Stimulated activated effector memory CD8-positive, alpha-beta T cell treated with anti-CD3 and anti-CD28 coated beads, Interleukin-12 subunit alpha, Interleukin-12 subunit beta, amount 100 ng/mL, for 72 hours (primary cell): Measurements from ENCODE around the gene ALDH1L1.
"Not testable (repeated sequence)": the region's sequence is repeated elsewhere in the genome, so short reads cannot be mapped to it uniquely, and the experiment has no call there.

Experiments used
- ATAC-seq: fragments of 150-1000 bp; cut with Tn5 transposase; 2 replicates; pipeline ENCODE4 v1.10.0; 2021
- DNase-seq, 2 donors: peaks; one replicate each; pipeline ENCODE4 v3.0.0; 2021 to 2022; ENCODE audit warnings: low spot score in 2 of 2
- H3K27ac Mint-ChIP-seq: one replicate; pipeline ENCODE4 v1.8.0; 2022; ENCODE audit warnings: mild to moderate bottlenecking, mixed read lengths
- H3K36me3 Mint-ChIP-seq: one replicate; pipeline ENCODE4 v1.8.0; 2022; ENCODE audit warnings: mild to moderate bottlenecking, mixed read lengths
- H3K4me1 Mint-ChIP-seq: one replicate; pipeline ENCODE4 v1.8.0; 2022; ENCODE audit warnings: mixed read lengths
- H3K4me3 Mint-ChIP-seq: one replicate; pipeline ENCODE4 v1.8.0; 2022; ENCODE audit warnings: mild to moderate bottlenecking, mixed read lengths
- H3K9me3 Mint-ChIP-seq: one replicate; pipeline ENCODE4 v1.8.0; 2022; ENCODE audit warnings: mixed read lengths

The ALDH1L1 gene

DNA sequence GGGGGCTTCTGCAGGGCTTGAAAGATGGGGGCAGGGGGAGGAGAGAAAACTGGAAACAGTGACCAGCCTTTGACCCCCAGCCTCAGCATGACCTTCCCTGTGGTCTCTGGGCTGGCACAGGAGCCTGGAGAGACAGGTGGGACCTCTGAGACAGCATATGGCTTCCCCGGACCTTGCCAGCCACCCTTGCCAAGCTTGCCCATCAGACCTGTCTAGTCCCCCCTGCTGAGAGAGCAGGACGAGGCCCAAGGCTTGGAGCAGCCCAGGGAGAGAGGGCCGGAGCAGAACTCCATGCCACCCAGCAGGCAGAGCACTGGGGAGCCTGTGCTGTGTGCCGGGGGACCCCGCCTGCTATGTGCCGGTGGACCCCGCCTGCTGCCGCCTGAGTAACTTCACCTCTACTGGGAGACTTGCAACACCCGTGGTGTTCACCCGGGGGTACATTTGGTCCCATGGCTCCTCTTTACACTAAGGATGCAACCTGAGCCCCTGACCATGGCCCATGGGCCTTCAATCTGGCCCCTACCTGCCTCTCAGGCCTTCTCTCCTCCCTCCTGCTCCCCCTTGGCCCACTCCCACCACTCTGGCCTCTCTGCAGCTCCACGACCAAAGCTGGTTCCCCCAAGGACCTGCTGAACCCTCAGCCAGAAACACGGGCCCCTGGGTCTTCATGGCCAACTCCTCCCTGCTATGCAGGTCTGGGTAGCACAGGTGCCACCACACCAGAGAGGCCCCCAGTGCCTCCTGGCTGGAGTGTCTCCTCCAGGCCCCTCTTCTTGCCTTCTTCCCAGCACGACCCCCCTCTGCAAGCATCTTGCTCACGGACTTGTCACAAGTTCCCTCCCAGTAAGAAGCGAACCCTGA, 75.4 kb downstream of the ALDH1L1 start:
- Mint-ChIP-seq H3K27ac (no peak overlapping the region), H3K4me1 (no peaks in the 10 kb centered on the region), H3K9me3 (no peaks in the 10 kb centered on the region), H3K4me3 (no peak overlapping the region), H3K36me3 (no peaks in the 10 kb centered on the region)
- no peak for DNase-seq
- no peak for ATAC-seq

DNA sequence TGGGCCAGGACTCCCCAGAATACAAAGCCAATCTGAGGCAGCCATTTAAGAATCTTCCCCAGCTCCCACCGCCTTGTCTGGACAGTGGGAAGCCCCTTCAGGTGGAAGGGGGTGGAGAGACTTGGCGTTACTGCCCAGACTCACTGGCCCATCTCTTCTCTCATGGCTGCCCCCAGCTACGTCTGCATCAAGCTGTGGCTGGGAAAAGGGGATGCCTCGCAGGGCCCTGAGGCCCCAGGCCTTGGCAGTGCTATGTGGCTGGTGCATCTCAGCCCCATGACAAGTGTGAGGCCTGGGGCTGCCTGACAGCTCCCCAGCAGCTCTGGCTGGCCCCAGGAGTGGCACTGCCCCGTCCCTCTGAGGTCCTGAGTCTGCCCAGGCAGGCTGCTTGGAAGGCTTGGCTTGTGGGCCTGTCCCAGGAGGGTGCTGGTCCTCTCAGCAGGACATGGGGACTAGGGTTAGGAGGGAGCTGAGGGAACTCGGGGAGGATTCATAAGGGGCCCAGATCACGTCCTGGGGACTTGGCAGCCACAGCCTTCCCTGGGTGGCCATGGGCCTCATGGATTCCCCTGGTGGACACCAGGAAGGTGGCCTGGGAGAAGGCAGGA, 76.3 kb downstream of the ALDH1L1 start:
- Mint-ChIP-seq H3K36me3 (no peaks in the 10 kb centered on the region), H3K4me3 (no peak overlapping the region), H3K4me1 (no peaks in the 10 kb centered on the region), H3K9me3 (no peaks in the 10 kb centered on the region), H3K27ac (no peak overlapping the region)
- ATAC-seq (no peak), DNase-seq (peak in 1 of 2 donors; percentile 46)

DNA sequence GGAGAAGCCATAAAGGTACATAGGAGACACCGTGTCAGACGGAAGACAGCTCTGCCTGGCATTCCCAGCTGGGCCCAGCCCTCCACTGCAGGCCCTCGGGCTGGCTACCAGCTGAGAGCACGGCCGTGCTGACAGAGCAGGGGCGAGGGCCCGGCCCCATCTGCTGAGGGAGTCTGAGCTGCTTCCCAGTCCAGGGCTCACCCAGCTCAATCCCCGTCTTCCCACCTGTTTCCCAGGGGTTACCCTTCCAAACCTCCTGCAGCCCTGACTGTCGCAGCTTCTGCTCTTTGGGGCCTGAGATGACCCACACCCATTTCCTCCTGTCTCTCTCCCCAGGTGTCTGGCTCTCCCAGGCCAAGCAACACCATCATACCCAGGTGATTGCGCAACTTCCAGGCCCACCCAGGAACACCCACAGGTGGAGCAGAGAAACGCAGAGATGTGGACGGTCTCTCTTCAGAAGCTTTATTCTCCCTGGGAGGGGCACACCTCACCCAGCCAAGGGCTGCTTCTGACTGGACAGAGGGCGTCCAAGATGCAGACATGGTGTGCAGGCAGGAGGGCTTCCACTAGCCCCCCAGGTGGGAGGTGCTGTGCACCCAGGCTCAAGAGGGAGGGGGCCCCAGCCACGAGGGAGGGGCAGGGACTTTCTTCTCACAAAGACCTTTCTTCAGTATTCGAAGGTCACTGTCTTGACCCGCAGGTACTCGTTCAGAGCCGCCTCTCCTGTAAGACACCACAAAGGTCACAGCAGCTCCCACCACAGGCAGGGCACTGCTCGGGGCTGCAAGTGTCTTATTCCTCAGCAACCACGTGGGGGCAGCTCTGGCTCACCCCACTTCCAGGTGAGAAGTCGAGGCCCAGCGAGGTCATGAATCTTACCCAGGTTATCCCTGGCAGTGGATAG, 77.0 kb downstream of the ALDH1L1 start:
- ATAC-seq: no peak
- Mint-ChIP-seq H3K4me1 (no peaks in the 10 kb centered on the region), H3K4me3 (no peak overlapping the region), H3K36me3 (no peaks in the 10 kb centered on the region), H3K9me3 (no peaks in the 10 kb centered on the region), H3K27ac (no peak overlapping the region)
- peak in 1 of 2 donors; percentile 42 for DNase-seq

DNA sequence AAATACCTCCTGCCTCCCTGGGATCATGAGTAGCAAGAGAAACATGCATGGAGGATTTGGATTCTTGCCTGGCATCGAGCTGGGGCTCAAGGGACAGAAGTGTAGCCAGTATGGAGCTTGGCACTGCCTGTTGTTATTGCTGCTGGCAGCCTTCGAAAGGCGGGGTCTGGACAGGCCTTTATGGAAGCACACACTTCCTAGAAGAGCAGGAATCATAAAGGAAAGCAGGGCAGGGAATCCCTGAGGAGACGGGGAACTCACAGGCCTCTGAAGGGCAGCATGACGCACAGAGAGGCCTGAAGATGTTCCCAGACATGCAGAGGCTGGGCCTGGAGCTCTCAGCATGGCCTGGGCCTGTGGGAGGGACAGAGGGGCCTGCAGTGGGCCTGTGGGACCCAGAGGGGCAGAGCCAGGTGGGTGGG, 77.8 kb downstream of the ALDH1L1 start:
- Mint-ChIP-seq H3K4me1 (no peaks in the 10 kb centered on the region), H3K36me3 (no peaks in the 10 kb centered on the region), H3K9me3 (peaks cover 4% of the 10 kb centered on the region), H3K4me3 (no peak overlapping the region), H3K27ac (no peak overlapping the region)
- DNase-seq (peak in 1 of 2 donors; percentile 6), ATAC-seq (no peak)

DNA sequence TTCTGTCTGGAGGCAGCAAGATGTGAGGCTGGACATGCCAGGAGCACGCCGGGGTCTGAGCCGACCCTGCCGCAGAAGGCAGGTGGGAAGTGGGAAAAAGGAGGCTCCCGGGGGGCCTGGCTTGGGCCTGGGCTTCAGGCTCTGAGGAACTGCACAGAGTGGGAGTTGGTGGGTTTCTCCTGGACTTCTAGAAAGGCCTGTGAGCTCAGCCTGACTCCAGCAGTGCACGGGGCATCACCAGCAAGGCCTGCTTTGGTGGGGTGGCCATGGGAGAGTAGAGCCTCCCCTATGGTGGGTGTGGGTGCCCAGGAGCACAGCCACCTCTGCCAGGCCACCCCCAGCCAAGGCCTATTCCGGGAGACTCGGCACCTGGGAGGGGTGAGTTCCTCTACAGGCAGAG, 78.4 kb downstream of the ALDH1L1 start:
- Mint-ChIP-seq H3K4me1 (no peaks in the 10 kb centered on the region), H3K27ac (no peak overlapping the region), H3K36me3 (no peaks in the 10 kb centered on the region), H3K4me3 (no peak overlapping the region), H3K9me3 (peaks cover 4% of the 10 kb centered on the region)
- DNase-seq (peak in 1 of 2 donors; percentile 33), ATAC-seq (no peak)

DNA sequence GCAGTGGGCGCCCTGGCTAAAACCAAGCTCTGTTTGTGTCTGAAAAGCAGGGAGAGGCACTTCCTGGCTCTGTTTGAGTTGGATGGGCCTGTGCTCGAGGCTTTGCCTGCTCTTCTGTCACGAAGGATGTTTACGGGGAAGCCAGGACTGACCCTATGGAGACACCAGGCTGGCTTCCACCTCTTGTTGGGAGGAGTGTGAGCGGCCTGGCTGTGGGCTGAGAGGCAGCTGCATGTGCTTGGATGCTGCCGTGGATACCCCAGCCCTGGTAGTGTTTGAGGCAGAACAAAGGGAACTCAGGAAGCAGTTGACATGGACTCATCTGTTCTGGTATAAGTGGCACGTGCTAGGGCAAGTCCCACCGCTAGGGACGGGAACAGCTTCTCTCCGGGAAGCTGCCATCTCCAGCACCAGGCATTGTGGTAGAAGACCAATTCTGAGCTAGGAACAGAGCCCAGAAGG, 78.8 kb downstream of the ALDH1L1 start:
- H3K9me3 Mint-ChIP-seq: peaks cover 4% of the 10 kb centered on the region
- no peak overlapping the region for H3K4me3 Mint-ChIP-seq
- DNase-seq: peak in 1 of 2 donors; percentile 12
- no peak overlapping the region for H3K27ac Mint-ChIP-seq
- H3K36me3 Mint-ChIP-seq: no peaks in the 10 kb centered on the region
- ATAC-seq: no peak
- no peaks in the 10 kb centered on the region for H3K4me1 Mint-ChIP-seq

DNA sequence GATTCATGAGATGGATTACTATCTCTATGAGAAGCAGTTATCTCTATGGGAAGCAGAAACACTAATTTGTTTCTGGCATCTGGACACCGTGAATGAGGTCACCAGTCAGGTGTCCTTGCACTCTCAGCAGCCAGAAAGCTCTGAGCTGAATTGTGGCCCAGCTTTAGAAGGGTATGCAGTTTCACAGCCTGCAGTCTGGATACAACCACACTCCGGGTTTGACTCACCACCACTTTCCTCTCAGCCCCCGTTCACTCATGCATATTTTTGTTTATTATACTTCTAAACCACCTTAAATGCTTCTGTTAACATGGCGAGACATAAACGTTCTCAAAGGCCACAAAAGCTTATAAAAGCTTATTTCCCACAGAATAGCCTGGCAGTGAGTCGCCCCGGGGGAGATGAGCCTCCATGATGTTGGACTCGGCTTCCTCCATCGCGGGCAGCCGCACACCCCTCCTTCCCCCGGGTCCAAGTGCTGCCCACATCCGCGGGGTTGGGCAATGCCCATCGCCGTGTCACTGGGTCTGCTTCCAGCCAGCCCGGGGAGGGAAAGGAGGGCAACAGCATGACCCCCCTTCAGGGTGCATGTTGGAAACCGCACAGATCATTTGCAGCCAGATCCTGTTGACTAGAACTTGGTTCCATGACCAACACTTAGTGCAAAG, 79.6 kb downstream of the ALDH1L1 start:
- ATAC-seq (peak; percentile 64), DNase-seq (peak in 1 of 2 donors; percentile 41)
- Mint-ChIP-seq H3K4me3 (no peak overlapping the region), H3K4me1 (no peaks in the 10 kb centered on the region), H3K27ac (no peak overlapping the region), H3K9me3 (peaks cover 4% of the 10 kb centered on the region), H3K36me3 (no peaks in the 10 kb centered on the region)

DNA sequence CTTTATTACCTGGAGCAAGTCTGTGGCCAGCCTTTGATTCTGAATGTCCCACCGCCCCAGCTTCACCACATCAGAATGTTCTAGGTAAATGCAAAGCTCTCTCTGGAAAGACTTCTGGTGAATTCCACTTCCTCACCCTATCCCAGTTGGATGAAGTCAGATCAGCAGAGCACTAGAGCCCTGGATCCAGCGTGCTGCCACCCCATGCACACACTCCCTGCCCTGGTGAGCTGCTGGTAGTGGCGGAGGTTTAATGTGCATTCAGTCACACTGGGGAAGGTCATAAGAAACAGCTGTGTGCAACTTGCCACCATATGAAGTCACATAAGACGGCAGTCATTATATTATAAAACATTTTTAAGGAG, 80.1 kb downstream of the ALDH1L1 start:
- H3K36me3 Mint-ChIP-seq: no peaks in the 10 kb centered on the region
- no peak overlapping the region for H3K4me3 Mint-ChIP-seq
- peak in 1 of 2 donors; percentile 20 for DNase-seq
- no peak overlapping the region for H3K27ac Mint-ChIP-seq
- H3K4me1 Mint-ChIP-seq: no peaks in the 10 kb centered on the region
- ATAC-seq: no peak
- H3K9me3 Mint-ChIP-seq: peaks cover 4% of the 10 kb centered on the region

DNA sequence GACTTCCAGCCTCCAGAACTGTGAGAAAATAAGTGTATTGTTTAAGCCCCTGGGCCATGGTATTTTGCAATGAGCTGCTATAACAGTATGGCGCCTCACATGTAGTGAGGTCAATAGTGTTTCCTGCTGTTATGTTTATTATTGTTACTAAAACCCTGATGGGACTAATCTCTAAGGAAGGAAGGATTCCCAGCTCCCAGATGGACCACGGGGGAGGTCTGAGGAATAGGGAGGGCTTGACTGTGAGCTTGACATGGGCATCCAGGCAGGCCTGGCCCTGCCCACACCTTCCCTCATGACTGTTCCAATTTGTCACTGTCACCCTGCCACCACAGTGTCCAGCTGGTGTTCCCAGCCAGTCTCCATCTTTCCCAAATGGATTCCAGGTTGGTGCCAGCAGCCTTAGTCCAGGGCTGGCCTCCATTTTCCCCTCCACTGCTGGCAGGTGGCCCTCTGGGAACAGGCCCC, 82.0 kb downstream of the ALDH1L1 start:
- H3K4me3 Mint-ChIP-seq: no peak overlapping the region
- no peak overlapping the region for H3K27ac Mint-ChIP-seq
- ATAC-seq (no peak), DNase-seq (peak in 1 of 2 donors; percentile 40)
- no peaks in the 10 kb centered on the region for H3K36me3 Mint-ChIP-seq
- H3K4me1 Mint-ChIP-seq: no peaks in the 10 kb centered on the region
- H3K9me3 Mint-ChIP-seq: peaks cover 6% of the 10 kb centered on the region

DNA sequence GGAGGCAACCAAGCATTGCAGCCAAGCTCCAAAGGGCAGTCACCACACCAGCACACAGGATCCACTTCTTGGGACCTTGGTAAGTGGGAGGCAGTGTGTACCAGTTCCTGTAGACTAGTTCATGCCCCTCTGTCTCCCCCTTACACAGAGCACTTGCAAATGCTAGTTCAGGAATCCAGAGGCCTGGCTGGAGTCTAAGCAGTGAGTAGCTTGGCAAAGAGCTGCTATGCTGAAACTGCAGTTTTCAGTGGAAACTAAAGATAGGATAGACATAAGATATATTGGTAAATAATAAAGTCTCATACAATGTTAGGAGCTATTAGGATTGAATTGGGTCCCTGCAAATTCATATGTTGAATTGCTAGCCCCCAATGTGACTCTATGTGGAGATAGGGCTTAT, 82.6 kb downstream of the ALDH1L1 start:
- peak in 1 of 2 donors; percentile 10 for DNase-seq
- no peaks in the 10 kb centered on the region for H3K4me1 Mint-ChIP-seq
- H3K4me3 Mint-ChIP-seq: no peak overlapping the region
- no peak overlapping the region for H3K27ac Mint-ChIP-seq
- H3K36me3 Mint-ChIP-seq: no peaks in the 10 kb centered on the region
- H3K9me3 Mint-ChIP-seq: peaks cover 6% of the 10 kb centered on the region
- ATAC-seq: no peak

DNA sequence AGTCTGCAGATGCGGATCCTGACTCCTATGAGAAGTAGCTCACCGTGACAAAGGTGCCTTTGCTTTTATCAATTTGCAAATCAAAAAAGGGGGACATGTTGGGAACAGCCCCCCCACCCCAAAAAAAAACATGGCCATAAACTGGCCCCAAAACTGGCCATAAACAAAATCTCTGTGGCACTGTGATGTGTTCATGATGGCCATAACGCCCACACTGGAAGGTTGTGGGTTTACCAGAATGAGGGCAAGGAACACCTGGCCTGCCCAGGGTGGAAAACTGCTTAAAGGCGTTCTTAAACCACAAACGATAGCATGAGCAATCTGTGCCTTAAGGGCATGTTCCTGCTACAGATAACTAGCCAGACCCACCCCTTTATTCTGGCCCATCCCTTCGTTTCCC, 84.1 kb downstream of the ALDH1L1 start:
- not testable (repeated sequence) for H3K4me3 Mint-ChIP-seq, H3K27ac Mint-ChIP-seq, H3K9me3 Mint-ChIP-seq, ATAC-seq, H3K36me3 Mint-ChIP-seq, H3K4me1 Mint-ChIP-seq
- peak in 1 of 2 donors; percentile 32 for DNase-seq

DNA sequence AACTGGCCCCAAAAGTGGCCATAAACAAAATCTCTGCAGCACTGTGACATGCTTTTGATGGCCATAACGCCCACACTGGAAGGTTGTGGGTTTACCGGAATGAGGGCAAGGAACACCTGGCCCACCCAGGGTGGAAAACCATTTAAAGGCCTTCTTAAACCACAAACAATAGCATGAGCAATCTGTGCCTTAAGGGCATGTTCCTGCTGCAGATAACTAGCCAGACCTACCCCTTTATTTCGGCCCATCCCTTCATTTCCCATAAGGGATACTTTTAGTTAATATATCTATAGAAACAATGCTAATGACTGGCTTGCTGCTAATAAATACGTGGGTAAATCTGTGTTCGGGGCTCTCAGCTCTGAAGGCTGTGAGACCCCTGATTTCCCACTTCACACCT, 88.3 kb downstream of the ALDH1L1 start:
- not testable (repeated sequence) for H3K36me3 Mint-ChIP-seq, H3K4me3 Mint-ChIP-seq, ATAC-seq, DNase-seq, H3K9me3 Mint-ChIP-seq, H3K4me1 Mint-ChIP-seq, H3K27ac Mint-ChIP-seq

DNA sequence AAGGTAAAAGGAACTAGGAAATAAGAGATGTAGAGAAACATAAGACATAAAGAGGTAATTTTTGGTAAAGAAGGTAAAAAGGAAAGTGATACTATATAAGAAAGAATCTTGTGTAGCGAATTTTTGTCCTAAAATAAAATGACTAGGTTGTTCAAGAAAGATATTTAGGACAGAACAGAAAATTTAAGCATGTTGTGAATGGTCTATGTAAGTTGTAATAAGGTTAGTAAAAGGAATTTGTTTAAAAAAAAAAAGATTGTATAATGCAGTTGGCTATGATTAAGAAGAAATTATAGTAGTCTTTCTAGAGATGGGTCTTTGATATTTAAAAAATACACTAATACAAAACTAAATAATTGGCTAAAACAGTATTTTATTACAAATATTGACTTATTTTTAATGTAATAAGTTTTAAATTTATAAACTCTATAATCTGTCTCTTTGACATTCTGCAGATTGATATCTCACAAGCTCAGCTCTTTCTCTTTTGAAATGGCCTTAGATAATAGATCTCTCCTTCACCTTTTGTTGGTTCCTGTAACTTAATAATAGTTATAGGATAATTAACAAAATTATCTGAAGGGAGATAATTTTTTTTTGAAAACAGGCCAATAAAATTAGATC, 92.7 kb downstream of the ALDH1L1 start:
- no peak for DNase-seq
- no peak for ATAC-seq
- Mint-ChIP-seq H3K9me3 (no peaks in the 10 kb centered on the region), H3K4me3 (no peak overlapping the region), H3K36me3 (peaks cover 6% of the 10 kb centered on the region), H3K4me1 (peaks cover 24% of the 10 kb centered on the region), H3K27ac (no peak overlapping the region)

DNA sequence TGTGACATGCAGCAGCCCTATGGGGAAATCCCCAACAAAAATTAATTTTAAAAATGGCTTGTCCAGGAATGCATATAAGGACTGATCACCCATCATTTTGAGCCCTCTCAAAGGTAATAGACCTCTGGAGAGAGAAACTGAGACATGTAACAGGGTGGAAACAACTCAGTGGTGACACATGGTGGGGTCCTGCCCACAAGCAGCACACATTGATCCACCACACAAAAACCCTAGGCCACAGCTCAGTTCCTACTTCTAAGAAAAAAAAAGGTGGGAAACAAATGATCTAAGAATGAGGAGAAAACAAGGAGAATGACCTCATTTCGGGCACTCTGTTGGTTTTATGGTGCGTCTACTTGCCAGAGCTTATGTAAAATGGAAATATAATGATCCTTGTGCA, 94.5 kb downstream of the ALDH1L1 start:
- Mint-ChIP-seq H3K27ac (no peak overlapping the region), H3K9me3 (peaks cover 3% of the 10 kb centered on the region), H3K4me1 (peaks cover 24% of the 10 kb centered on the region), H3K36me3 (peaks cover 6% of the 10 kb centered on the region), H3K4me3 (peak overlapping the region; percentile 90)
- peak in 1 of 2 donors; percentile 51 for DNase-seq
- no peak for ATAC-seq
